ENCODE measurements around the gene NF1.
"Not testable (repeated sequence)": the region's sequence is repeated elsewhere in the genome, so short reads cannot be mapped to it uniquely, and the experiment has no call there.

Gene NF1

GRCh38 chr17:31128241-31128640, 33.5 kb downstream of the NF1 start:
- no peak for DNase-seq (ENCODE audit: low read depth in 2 of 2)

GRCh38 chr17:31130286-31131224, 35.8 kb downstream of the NF1 start:
- no peak for DNase-seq (ENCODE audit: low read depth in 2 of 2)

- no peak for DNase-seq (ENCODE audit: low read depth in 2 of 2)
Measured at GRCh38 chr17:31131299-31131698, 36.5 kb downstream of the NF1 start.

GRCh38 chr17:31132977-31133376, 38.2 kb downstream of the NF1 start:
- DNase-seq (ENCODE audit: low read depth in 2 of 2) = no peak

GRCh38 chr17:31134576-31134975, 39.8 kb downstream of the NF1 start:
- no peak for DNase-seq (ENCODE audit: low read depth in 2 of 2)

- no peak for DNase-seq (ENCODE audit: low read depth in 2 of 2)
Measured at GRCh38 chr17:31136319-31136718, 41.5 kb downstream of the NF1 start.

- DNase-seq (ENCODE audit: low read depth in 2 of 2) = no peak
Measured at GRCh38 chr17:31140111-31140510, 45.3 kb downstream of the NF1 start.

- no peak for DNase-seq (ENCODE audit: low read depth in 2 of 2)
Measured at GRCh38 chr17:31144428-31144827, 49.7 kb downstream of the NF1 start.

- no peak for DNase-seq (ENCODE audit: low read depth in 2 of 2)
Measured at GRCh38 chr17:31144836-31145235, 50.1 kb downstream of the NF1 start.

GRCh38 chr17:31147507-31148202, 52.9 kb downstream of the NF1 start:
- DNase-seq (ENCODE audit: low read depth in 2 of 2) = no peak

GRCh38 chr17:31148205-31148604, 53.4 kb downstream of the NF1 start:
- DNase-seq (ENCODE audit: low read depth in 2 of 2) = no peak

- DNase-seq (ENCODE audit: low read depth in 2 of 2) = no peak
Measured at GRCh38 chr17:31152271-31152670, 57.5 kb downstream of the NF1 start.

- DNase-seq (ENCODE audit: low read depth in 2 of 2) = no peak
Measured at GRCh38 chr17:31155208-31155810, 60.5 kb downstream of the NF1 start.

- no peak for DNase-seq (ENCODE audit: low read depth in 2 of 2)
Measured at GRCh38 chr17:31156326-31156725, 61.5 kb downstream of the NF1 start.

- not testable (repeated sequence) for DNase-seq (ENCODE audit: low read depth in 2 of 2)
Measured at GRCh38 chr17:31156864-31157263, 62.1 kb downstream of the NF1 start.

GRCh38 chr17:31158746-31159377, 64.1 kb downstream of the NF1 start:
- DNase-seq (ENCODE audit: low read depth in 2 of 2) = no peak

GRCh38 chr17:31163091-31163781, 68.5 kb downstream of the NF1 start:
- no peak for DNase-seq (ENCODE audit: low read depth in 2 of 2)

- DNase-seq (ENCODE audit: low read depth in 2 of 2) = no peak
Measured at GRCh38 chr17:31167111-31167510, 72.3 kb downstream of the NF1 start.

- no peak for DNase-seq (ENCODE audit: low read depth in 2 of 2)
Measured at GRCh38 chr17:31171701-31172100, 76.9 kb downstream of the NF1 start.

- DNase-seq (ENCODE audit: low read depth in 2 of 2) = no peak
Measured at GRCh38 chr17:31172388-31172787, 77.6 kb downstream of the NF1 start.

GRCh38 chr17:31174215-31174614, 79.4 kb downstream of the NF1 start:
- no peak for DNase-seq (ENCODE audit: low read depth in 2 of 2)

- no peak for DNase-seq (ENCODE audit: low read depth in 2 of 2)
Measured at GRCh38 chr17:31175237-31175636, 80.5 kb downstream of the NF1 start.
